ENCODE measurements around the gene CD164L2.

The CD164L2 gene

DNA sequence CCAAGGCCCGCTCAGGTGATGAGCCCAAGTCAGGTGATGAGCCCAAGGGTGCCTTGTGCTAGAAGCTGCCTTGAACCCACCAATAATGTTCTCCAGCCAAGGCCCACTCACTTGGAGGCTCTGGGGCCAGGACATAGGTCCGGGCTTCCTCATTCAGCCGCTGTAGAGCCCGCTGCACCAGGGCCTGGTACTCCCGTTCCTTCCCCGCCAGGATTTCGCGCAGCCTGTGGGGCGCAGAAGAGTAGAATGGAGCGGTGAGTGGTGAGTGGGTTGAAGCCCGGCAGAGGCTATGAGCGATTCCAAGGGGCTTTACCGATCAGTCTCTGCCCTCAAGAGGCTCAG lies 26.9 kb downstream of the CD164L2 start:
- FAIRE-seq, result no peak
- DNase-seq (ENCODE audit: insufficient read length, low spot score), result no peak
- TF ChIP-seq, protein P1, sequence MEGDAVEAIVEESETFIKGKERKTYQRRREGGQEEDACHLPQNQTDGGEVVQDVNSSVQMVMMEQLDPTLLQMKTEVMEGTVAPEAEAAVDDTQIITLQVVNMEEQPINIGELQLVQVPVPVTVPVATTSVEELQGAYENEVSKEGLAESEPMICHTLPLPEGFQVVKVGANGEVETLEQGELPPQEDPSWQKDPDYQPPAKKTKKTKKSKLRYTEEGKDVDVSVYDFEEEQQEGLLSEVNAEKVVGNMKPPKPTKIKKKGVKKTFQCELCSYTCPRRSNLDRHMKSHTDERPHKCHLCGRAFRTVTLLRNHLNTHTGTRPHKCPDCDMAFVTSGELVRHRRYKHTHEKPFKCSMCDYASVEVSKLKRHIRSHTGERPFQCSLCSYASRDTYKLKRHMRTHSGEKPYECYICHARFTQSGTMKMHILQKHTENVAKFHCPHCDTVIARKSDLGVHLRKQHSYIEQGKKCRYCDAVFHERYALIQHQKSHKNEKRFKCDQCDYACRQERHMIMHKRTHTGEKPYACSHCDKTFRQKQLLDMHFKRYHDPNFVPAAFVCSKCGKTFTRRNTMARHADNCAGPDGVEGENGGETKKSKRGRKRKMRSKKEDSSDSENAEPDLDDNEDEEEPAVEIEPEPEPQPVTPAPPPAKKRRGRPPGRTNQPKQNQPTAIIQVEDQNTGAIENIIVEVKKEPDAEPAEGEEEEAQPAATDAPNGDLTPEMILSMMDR (IDR thresholded peaks at IDR 0.05; ENCODE audit: insufficient read depth, missing control alignments), result no peak

DNA sequence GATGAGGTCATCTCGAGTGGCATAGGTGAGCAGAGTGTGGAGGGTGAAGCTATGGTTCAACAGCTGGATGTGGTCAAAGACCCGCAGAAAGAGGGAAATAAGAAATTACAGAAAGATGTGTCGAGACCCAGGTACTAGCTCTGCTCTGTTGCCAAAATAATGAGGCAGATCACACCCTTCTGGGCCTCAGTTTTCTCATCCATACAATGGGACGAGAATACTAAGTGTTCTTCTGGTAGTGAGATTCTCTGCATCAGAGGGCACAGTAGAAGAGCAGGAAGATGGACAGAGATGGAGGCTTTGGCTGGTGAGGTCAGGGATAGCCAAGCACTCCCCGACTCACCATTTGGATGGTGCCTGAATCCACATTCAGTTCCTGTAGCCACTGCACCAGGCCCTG lies 27.4 kb downstream of the CD164L2 start:
- no peak for FAIRE-seq
- no peak for DNase-seq (ENCODE audit: insufficient read length, low spot score)
- TF ChIP-seq, protein P1 (IDR thresholded peaks at IDR 0.05; ENCODE audit: insufficient read depth, missing control alignments), result no peak

DNA sequence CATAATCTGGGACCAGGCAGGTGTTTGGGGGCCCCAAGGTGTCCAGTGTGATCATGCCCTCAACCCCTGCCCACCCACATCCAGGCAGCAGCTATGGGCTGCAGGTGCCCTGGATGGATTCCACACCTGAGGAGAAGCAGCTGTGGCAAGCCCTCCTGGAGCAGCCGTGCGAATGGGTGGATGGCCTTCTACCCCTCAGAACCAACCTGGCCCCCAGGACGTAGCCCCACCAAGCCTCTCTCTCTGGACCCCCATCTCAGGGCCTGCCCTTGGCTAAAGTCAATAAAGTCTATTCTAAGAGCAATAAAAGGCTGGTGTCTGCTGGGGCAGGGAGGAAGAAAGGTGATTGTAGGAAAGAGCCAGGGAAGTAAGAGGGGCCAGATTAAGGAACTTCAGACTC lies 29.5 kb downstream of the CD164L2 start:
- TF ChIP-seq, protein P1 (IDR thresholded peaks at IDR 0.05; ENCODE audit: insufficient read depth, missing control alignments), result no peak
- FAIRE-seq, result no peak
- no peak for DNase-seq (ENCODE audit: insufficient read length, low spot score)

DNA sequence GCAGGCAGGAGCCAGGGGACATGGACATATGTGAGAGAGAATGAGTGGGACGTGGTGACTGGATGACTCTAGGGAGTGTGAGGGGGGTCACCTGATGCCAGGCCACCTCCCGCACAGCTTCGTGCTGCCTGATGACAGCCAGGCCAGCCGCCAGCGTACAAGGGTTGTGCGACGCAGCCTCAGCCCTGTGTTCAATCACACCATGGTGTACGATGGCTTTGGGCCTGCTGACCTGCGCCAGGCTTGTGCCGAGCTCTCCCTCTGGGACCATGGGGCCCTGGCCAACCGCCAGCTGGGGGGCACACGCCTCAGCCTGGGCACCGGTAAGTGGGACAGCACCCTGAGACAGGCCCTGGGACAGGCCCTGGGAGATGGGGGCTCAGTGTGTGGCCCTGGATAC lies 30.0 kb downstream of the CD164L2 start:
- TF ChIP-seq, protein P1 (IDR thresholded peaks at IDR 0.05; ENCODE audit: insufficient read depth, missing control alignments), result no peak
- FAIRE-seq (no peak), DNase-seq (ENCODE audit: insufficient read length, low spot score) (no peak)

DNA sequence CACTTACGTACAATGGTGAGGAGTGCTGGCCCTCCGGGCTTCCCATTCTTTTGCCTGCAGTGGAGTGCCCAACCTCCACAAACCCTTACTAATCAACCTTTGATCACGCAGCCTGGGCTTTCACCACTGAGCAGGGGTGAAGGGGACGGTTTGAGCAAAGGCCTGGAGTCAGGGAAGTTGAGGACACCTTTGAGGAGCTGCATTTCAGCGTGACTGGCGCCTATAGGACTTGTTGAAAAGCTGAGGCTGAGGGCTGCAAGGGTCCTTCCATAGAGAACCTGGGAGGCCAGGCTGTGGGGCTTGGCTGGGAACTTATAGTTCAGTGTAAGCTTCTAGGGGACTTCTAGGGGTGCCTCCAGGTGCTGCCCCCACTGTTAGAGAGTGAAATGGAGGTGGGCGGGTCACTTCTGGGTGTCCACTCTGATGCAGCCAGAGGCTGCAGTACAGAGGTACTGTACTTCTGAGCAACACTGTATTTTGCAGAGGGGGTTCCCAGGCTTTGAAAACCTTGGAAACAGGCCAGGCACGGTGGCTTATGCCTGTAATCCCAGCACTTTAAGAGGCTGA lies 31.5 kb downstream of the CD164L2 start:
- TF ChIP-seq, protein P1 (IDR thresholded peaks at IDR 0.05; ENCODE audit: insufficient read depth, missing control alignments), result no peak
- no peak for DNase-seq (ENCODE audit: insufficient read length, low spot score)
- FAIRE-seq, result no peak

DNA sequence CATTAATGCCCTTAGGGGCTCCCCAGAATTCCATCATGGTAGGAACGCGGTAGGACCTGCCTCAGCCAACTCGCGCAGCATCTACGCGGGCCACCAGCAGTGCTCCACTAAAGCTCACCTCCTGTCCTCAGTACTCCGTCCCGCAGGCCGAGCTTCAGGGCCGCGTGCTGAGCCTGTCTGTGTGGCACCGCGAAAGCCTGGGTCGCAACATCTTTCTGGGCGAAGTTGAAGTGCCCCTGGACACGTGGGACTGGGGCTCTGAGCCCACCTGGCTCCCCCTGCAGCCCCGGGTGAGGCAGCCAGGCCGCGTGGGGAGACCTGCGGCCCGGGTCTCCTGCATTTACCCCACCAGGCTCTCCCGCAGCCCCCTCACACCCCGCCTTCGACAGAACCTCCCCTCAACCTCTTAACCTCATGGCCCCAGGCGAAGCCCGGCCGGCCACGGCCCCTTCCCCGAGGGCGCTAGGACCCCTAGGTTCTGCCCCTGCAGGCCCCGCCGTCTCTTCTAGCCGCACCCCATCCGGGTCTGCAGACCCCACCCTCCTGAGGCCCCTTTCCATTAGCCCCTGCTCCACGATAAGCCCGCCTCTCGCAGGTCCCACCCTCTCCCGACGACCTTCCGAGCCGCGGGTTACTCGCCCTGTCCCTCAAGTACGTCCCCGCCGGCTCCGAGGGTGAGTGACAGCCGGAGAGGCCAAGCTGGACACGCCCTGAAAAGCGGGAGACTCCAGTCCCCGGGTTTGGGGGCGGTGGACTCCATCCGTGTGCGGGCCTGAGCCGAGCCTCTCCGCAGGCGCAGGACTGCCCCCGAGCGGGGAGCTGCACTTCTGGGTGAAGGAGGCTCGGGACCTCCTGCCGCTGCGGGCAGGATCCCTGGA lies 32.2 kb downstream of the CD164L2 start:
- TF ChIP-seq, protein P1 (IDR thresholded peaks at IDR 0.05; ENCODE audit: insufficient read depth, missing control alignments), result no peak
- DNase-seq (ENCODE audit: insufficient read length, low spot score) (no peak), FAIRE-seq (no peak)

All from D721Med (cell line).